ENCODE data around the gene TRNP1. TPM values are rescaled to one million over a fixed set of nuclear protein-coding genes. Genes with fewer than 3 reads are reported as not detected.

TRNP1 gene
- total and polyA plus RNA-seq, 12 donors: 1.4 to 27.8 (median 6.5) TPM

GRCh38 chr1:27000090-27000816, 6.8 kb downstream of the TRNP1 start:
- no peak for DNase-seq
- peak overlapping the region in 3 of 5 donors; percentile 34 to 87 (median 56) for H3K27ac ChIP-seq

DNA sequence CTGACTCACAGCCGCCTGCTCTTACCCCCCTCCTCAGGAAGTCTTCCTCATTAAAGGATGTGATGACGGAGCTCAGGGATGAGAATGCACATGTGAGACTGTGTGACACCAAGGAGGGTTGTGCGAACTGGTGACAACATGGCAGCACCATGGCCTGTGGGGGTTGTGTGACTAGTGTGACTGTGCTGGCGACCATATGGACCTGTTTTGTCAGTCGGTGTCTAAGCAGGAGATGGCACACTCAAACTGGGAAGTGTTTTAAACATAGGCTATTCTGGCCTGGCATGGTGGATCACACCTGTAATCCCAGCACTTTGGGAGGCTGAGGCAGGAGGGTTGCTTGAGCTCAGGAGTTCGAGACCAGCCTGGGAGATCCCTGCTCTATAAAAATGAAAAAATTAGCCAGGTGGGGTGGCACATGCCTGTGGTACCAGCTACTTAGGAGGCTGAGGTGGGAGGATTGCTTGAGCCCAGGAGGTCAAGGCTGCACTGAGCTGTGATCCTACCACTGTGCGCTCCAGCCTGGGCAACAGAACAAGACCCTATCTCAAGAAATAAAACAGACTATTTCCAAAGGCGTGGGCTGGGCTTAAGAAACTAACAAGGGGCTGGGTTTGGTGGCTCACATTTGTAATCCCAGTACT, 7.4 kb downstream of the TRNP1 start:
- DNase-seq: no peak
- H3K27ac ChIP-seq: peak overlapping the region in 2 of 5 donors; percentile 26 to 87

More at GRCh38 chr1:27000090-27000816, 6.8 kb downstream of the TRNP1 start:
- TF ChIP-seq, protein P1, sequence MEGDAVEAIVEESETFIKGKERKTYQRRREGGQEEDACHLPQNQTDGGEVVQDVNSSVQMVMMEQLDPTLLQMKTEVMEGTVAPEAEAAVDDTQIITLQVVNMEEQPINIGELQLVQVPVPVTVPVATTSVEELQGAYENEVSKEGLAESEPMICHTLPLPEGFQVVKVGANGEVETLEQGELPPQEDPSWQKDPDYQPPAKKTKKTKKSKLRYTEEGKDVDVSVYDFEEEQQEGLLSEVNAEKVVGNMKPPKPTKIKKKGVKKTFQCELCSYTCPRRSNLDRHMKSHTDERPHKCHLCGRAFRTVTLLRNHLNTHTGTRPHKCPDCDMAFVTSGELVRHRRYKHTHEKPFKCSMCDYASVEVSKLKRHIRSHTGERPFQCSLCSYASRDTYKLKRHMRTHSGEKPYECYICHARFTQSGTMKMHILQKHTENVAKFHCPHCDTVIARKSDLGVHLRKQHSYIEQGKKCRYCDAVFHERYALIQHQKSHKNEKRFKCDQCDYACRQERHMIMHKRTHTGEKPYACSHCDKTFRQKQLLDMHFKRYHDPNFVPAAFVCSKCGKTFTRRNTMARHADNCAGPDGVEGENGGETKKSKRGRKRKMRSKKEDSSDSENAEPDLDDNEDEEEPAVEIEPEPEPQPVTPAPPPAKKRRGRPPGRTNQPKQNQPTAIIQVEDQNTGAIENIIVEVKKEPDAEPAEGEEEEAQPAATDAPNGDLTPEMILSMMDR (IDR thresholded peaks at IDR 0.05): no peak
- TF ChIP-seq POLR2A (IDR thresholded peaks at IDR 0.05): no peak
- intact Hi-C loops (cut with DNase I): no loop called here
- H3K4me1 ChIP-seq (replicated peaks in 1 of 2): peaks cover 0 to 18% of the 10 kb centered on the region in 2 donors
- WGBS, 4 donors: 77 to 88% (median 81%) methylated on average over 9 of the region's 9 CpGs
- no peaks in the 10 kb centered on the region for H3K27me3 ChIP-seq
- no peak overlapping the region for H3K4me3 ChIP-seq
- H3K36me3 ChIP-seq (replicated peaks in 1 of 2): no peaks in the 10 kb centered on the region
- H3K9me3 ChIP-seq (replicated peaks in 1 of 3): no peaks in the 10 kb centered on the region

GRCh38 chr1:27001570-27002360, 8.3 kb downstream of the TRNP1 start:
- Histone ChIP-seq H3K36me3 (replicated peaks in 1 of 2) (no peaks in the 10 kb centered on the region), H3K9me3 (replicated peaks in 1 of 3) (no peaks in the 10 kb centered on the region), H3K4me3 (no peak overlapping the region), H3K27me3 (no peaks in the 10 kb centered on the region), H3K4me1 (replicated peaks in 1 of 2) (peaks cover 0 to 18% of the 10 kb centered on the region in 2 donors), H3K27ac (peak overlapping the region in 2 of 5 donors; percentile 26 to 87)
- DNase-seq: peak in 5 of 7 donors; percentile 44 to 73 (median 49)
- WGBS, 4 donors: 56 to 63% (median 60%) methylated on average over 11 to 13 of the region's 13 CpGs
- TF ChIP-seq, protein P1 (IDR thresholded peaks at IDR 0.05): no peak
- TF ChIP-seq POLR2A (IDR thresholded peaks at IDR 0.05): no peak
- intact Hi-C loops (cut with DNase I): no loop called here

More for the DNA sequence above, 7.4 kb downstream of the TRNP1 start:
- no peaks in the 10 kb centered on the region for H3K36me3 ChIP-seq (replicated peaks in 1 of 2)
- H3K9me3 ChIP-seq (replicated peaks in 1 of 3): no peaks in the 10 kb centered on the region
- no peak for TF ChIP-seq POLR2A (IDR thresholded peaks at IDR 0.05)
- TF ChIP-seq, protein P1 (IDR thresholded peaks at IDR 0.05): no peak
- H3K4me1 ChIP-seq (replicated peaks in 1 of 2): peaks cover 0 to 18% of the 10 kb centered on the region in 2 donors
- intact Hi-C loops (cut with DNase I): no loop called here
- no peak overlapping the region for H3K4me3 ChIP-seq
- no peaks in the 10 kb centered on the region for H3K27me3 ChIP-seq
- WGBS, 4 donors: 69 to 91% (median 86%) methylated on average over 8 of the region's 8 CpGs
